ENCODE measurements around the gene SCYGR2. TPM values are rescaled to one million over a fixed set of nuclear protein-coding genes. Genes with fewer than 3 reads are reported as not detected.

Gene SCYGR2
- total RNA-seq, 2 donors from 2014 or later = not detected

DNA sequence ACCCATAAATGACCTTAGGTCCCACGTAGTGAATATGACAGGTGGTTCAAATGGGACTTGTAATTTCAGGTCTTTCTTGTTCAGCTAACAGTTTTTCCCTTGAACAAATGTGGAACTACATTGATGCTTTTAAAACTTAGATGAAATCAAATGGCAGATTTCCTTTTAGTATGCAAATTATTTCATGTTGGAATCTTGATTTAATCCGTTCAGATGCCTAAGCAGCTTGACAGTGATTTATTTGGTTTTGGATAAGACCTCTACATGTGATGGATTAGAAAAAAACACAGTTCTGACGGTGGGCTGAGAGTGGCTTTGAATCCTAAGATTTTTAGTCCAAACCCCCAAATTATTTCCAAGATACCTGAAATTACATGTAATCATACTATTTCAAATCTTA is 35.5 kb downstream of the SCYGR2 start:
- TF ChIP-seq, protein P1, sequence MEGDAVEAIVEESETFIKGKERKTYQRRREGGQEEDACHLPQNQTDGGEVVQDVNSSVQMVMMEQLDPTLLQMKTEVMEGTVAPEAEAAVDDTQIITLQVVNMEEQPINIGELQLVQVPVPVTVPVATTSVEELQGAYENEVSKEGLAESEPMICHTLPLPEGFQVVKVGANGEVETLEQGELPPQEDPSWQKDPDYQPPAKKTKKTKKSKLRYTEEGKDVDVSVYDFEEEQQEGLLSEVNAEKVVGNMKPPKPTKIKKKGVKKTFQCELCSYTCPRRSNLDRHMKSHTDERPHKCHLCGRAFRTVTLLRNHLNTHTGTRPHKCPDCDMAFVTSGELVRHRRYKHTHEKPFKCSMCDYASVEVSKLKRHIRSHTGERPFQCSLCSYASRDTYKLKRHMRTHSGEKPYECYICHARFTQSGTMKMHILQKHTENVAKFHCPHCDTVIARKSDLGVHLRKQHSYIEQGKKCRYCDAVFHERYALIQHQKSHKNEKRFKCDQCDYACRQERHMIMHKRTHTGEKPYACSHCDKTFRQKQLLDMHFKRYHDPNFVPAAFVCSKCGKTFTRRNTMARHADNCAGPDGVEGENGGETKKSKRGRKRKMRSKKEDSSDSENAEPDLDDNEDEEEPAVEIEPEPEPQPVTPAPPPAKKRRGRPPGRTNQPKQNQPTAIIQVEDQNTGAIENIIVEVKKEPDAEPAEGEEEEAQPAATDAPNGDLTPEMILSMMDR (IDR thresholded peaks at IDR 0.05) = no peak
- H3K36me3 ChIP-seq = no peaks in the 10 kb centered on the region
- no peak overlapping the region for H3K4me3 ChIP-seq
- H3K9ac ChIP-seq (ENCODE audit: low read depth in 2 of 2, low read length in 2 of 2) = no peak overlapping the region
- no peak for DNase-seq
- intact Hi-C loops (cut with DNase I) = no loop called here
- H3K27me3 ChIP-seq = no peaks in the 10 kb centered on the region
- no peaks in the 10 kb centered on the region for H3K4me1 ChIP-seq
- H3K9me3 ChIP-seq = no peaks in the 10 kb centered on the region
- no peak overlapping the region for H3K27ac ChIP-seq

GRCh38 chr2:227642656-227643055 is 44.0 kb downstream of the SCYGR2 start:
- intact Hi-C loops (cut with DNase I) = no loop called here
- H3K9ac ChIP-seq (ENCODE audit: low read depth in 2 of 2, low read length in 2 of 2) = no peak overlapping the region

DNA sequence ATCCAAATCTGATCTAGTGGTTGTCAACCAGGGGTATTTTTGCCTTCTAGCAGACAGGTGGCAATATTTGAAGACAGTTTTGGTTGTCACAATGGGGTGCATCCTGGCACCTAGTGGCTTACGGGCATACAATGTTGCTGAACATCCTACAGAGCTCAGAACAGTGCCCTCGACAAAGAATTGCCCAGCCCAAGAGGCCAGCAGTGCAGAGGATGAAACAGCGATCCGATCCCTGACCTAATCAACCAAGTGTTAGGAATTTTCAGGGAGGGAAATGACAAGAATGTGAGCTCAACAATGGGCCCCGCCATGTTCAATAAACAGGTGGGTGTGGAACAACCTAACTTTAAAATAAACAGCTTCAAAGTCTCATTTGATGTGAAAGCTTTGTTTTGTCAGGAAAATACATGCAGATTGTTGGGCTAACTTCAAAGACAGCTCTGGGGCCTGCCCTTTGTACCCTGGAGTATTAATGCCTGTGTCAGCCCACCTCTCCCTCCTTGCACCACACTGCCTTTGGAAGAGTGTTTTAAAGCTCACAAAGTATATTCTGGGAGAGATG is 45.4 kb downstream of the SCYGR2 start:
- DNase-seq = no peak
- intact Hi-C loops (cut with DNase I) = no loop called here
- TF ChIP-seq, protein P1 (IDR thresholded peaks at IDR 0.05) = no peak
- no peak overlapping the region for H3K27ac ChIP-seq
- H3K27me3 ChIP-seq = no peaks in the 10 kb centered on the region
- no peak overlapping the region for H3K9ac ChIP-seq (ENCODE audit: low read depth in 2 of 2, low read length in 2 of 2)
- no peaks in the 10 kb centered on the region for H3K9me3 ChIP-seq
- no peaks in the 10 kb centered on the region for H3K36me3 ChIP-seq
- no peaks in the 10 kb centered on the region for H3K4me1 ChIP-seq
- no peak overlapping the region for H3K4me3 ChIP-seq

More at GRCh38 chr2:227642656-227643055, 44.0 kb downstream of the SCYGR2 start:
- H3K27ac ChIP-seq = no peak overlapping the region
- DNase-seq = no peak
- TF ChIP-seq, protein P1 (IDR thresholded peaks at IDR 0.05) = no peak
- no peaks in the 10 kb centered on the region for H3K27me3 ChIP-seq
- H3K4me3 ChIP-seq = no peak overlapping the region
- H3K9me3 ChIP-seq = no peaks in the 10 kb centered on the region
- H3K36me3 ChIP-seq = no peaks in the 10 kb centered on the region
- no peaks in the 10 kb centered on the region for H3K4me1 ChIP-seq

Other genes starting within 250 kb of the SCYGR2 start
- 10 to 100 TPM in 1 of 2 donors, 1 to 10 TPM in 1; 4.2 to 34.9 TPM for gene TM4SF20, start 219.6 kb upstream of the SCYGR2 start, total RNA-seq
- not detected for gene SCYGR1, start 210.9 kb upstream of the SCYGR2 start, total RNA-seq
- 100 to 1,000 TPM in 1 of 2 donors, 10 to 100 TPM in 1; 83.3 to 101 TPM for gene AGFG1, start 126.7 kb upstream of the SCYGR2 start, total RNA-seq
- not detected for gene SCYGR3, start 15.9 kb downstream of the SCYGR2 start, total RNA-seq
- not detected for gene SCYGR4, start 18.6 kb downstream of the SCYGR2 start, total RNA-seq
- not detected for gene SCYGR5, start 67.9 kb downstream of the SCYGR2 start, total RNA-seq
- 10 to 100 TPM in 1 of 2 donors, 1 to 10 TPM in 1; 6.4 to 19.6 TPM for gene SLC19A3, start 119.1 kb downstream of the SCYGR2 start, total RNA-seq
- not detected for gene SCYGR6, start 125.9 kb downstream of the SCYGR2 start, total RNA-seq
- not detected for gene SCYGR7, start 129.4 kb downstream of the SCYGR2 start, total RNA-seq
- not detected for gene SCYGR8, start 147.0 kb downstream of the SCYGR2 start, total RNA-seq
- gene CCL20, start 214.9 kb downstream of the SCYGR2 start, total RNA-seq = 10 to 100 TPM; 11.5 to 43.5 TPM

Data from colonic mucosa (tissue), 4 donors.